ENCODE data around the gene EIPR1. TPM values are rescaled to one million over a fixed set of nuclear protein-coding genes. Genes with fewer than 3 reads are reported as not detected.

EIPR1 gene
- total RNA-seq, 2 donors from 2014 or later: 18.8 to 39.1 TPM

- intact Hi-C loops (cut with DNase I): no loop called here
- TF ChIP-seq CTCF (IDR thresholded peaks at IDR 0.05): no peak
- DNase-seq: peak; percentile 30
Measured at GRCh38 chr2:3305952-3306351, 71.7 kb downstream of the EIPR1 start.

GRCh38 chr2:3305431-3305830 is 72.2 kb downstream of the EIPR1 start:
- TF ChIP-seq CTCF (IDR thresholded peaks at IDR 0.05): no peak
- H3K9me3 ChIP-seq: no peaks in the 10 kb centered on the region
- H3K4me3 ChIP-seq: no peak overlapping the region
- H3K4me1 ChIP-seq: no peaks in the 10 kb centered on the region
- no peak overlapping the region for H3K9ac ChIP-seq (ENCODE audit: low read depth in 2 of 2, low read length in 2 of 2)
- no peaks in the 10 kb centered on the region for H3K36me3 ChIP-seq
- H3K27ac ChIP-seq: no peak overlapping the region
- H3K27me3 ChIP-seq: no peaks in the 10 kb centered on the region
- DNase-seq: no peak
- intact Hi-C loops (cut with DNase I): no loop called here

More at GRCh38 chr2:3305952-3306351, 71.7 kb downstream of the EIPR1 start:
- H3K27ac ChIP-seq: no peak overlapping the region
- no peaks in the 10 kb centered on the region for H3K4me1 ChIP-seq
- no peak overlapping the region for H3K4me3 ChIP-seq
- H3K36me3 ChIP-seq: no peaks in the 10 kb centered on the region
- H3K9ac ChIP-seq (ENCODE audit: low read depth in 2 of 2, low read length in 2 of 2): no peak overlapping the region
- no peaks in the 10 kb centered on the region for H3K9me3 ChIP-seq
- H3K27me3 ChIP-seq: no peaks in the 10 kb centered on the region

- intact Hi-C loops (cut with DNase I): no loop called here
- no peaks in the 10 kb centered on the region for H3K27me3 ChIP-seq
Measured at GRCh38 chr2:3303583-3304406, 73.8 kb downstream of the EIPR1 start.

GRCh38 chr2:3302751-3303582 is 74.7 kb downstream of the EIPR1 start:
- no peak overlapping the region for H3K4me3 ChIP-seq
- no peak overlapping the region for H3K9ac ChIP-seq (ENCODE audit: low read depth in 2 of 2, low read length in 2 of 2)
- no peaks in the 10 kb centered on the region for H3K36me3 ChIP-seq
- intact Hi-C loops (cut with DNase I): no loop called here
- DNase-seq: no peak
- TF ChIP-seq CTCF (IDR thresholded peaks at IDR 0.05): no peak
- no peaks in the 10 kb centered on the region for H3K9me3 ChIP-seq
- no peaks in the 10 kb centered on the region for H3K4me1 ChIP-seq
- no peaks in the 10 kb centered on the region for H3K27me3 ChIP-seq
- no peak overlapping the region for H3K27ac ChIP-seq

More at GRCh38 chr2:3303583-3304406, 73.8 kb downstream of the EIPR1 start:
- Histone ChIP-seq H3K9me3 (no peaks in the 10 kb centered on the region), H3K27ac (no peak overlapping the region), H3K4me3 (no peak overlapping the region), H3K9ac (ENCODE audit: low read depth in 2 of 2, low read length in 2 of 2) (no peak overlapping the region), H3K36me3 (no peaks in the 10 kb centered on the region), H3K4me1 (no peaks in the 10 kb centered on the region)
- TF ChIP-seq CTCF (IDR thresholded peaks at IDR 0.05): peak; percentile 95
- peak; percentile 87 for DNase-seq

GRCh38 chr2:3302421-3302750 is 75.2 kb downstream of the EIPR1 start:
- no peak for TF ChIP-seq CTCF (IDR thresholded peaks at IDR 0.05)
- H3K9ac ChIP-seq (ENCODE audit: low read depth in 2 of 2, low read length in 2 of 2): no peak overlapping the region
- no peak for DNase-seq
- intact Hi-C loops (cut with DNase I): no loop called here
- no peaks in the 10 kb centered on the region for H3K27me3 ChIP-seq
- H3K9me3 ChIP-seq: no peaks in the 10 kb centered on the region
- no peak overlapping the region for H3K27ac ChIP-seq
- no peaks in the 10 kb centered on the region for H3K36me3 ChIP-seq
- no peaks in the 10 kb centered on the region for H3K4me1 ChIP-seq
- H3K4me3 ChIP-seq: no peak overlapping the region

Measured in colonic mucosa (tissue), 4 donors.